A673 (cell line): Measurements from ENCODE around the gene AMOTL1.

Experiments used
- EZH2 ChIP-seq: fragments of 200-600 bp; sonication (generic); IDR thresholded peaks from 2 replicates; pipeline ENCODE4 v1.6.1; 2017; ENCODE audit warnings: borderline replicate concordance, low read depth, mild to moderate bottlenecking, mixed read lengths, antibody characterized with exemption, low read length; ENCODE audit not compliant: poor library complexity, severe bottlenecking
- TF ChIP-seq, protein P1 (sequence below): fragments of 300-800, 200-600 bp; sonication (generic); conservative IDR thresholded peaks from 2 replicates; pipeline ENCODE4 v1.5.1; 2017; ENCODE audit warnings: low read depth, mild to moderate bottlenecking, antibody characterized with exemption, low read length, moderate library complexity, mixed read lengths

DNA sequence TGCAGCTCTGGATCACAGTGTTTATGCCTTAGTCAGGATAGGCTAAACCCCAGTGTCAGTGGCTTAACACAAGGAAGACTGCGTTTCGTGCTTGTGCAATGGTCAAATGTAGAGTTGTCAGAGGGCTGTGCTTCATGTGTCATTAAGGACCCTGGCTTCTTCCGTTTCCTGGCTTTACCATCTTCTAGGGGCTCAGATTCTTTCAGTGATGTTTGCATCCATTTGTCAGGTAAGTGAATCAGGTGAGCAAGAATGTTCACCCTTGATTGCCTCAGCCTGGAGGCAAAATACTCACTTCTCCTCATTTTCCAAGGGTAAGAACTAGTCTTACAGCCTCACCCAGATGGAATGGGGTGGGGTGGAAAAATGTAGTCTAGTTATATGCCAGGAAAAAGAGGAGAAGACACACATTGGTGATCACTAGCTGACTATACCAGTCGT is 20.5 kb upstream of the AMOTL1 start:
- TF ChIP-seq, protein P1, sequence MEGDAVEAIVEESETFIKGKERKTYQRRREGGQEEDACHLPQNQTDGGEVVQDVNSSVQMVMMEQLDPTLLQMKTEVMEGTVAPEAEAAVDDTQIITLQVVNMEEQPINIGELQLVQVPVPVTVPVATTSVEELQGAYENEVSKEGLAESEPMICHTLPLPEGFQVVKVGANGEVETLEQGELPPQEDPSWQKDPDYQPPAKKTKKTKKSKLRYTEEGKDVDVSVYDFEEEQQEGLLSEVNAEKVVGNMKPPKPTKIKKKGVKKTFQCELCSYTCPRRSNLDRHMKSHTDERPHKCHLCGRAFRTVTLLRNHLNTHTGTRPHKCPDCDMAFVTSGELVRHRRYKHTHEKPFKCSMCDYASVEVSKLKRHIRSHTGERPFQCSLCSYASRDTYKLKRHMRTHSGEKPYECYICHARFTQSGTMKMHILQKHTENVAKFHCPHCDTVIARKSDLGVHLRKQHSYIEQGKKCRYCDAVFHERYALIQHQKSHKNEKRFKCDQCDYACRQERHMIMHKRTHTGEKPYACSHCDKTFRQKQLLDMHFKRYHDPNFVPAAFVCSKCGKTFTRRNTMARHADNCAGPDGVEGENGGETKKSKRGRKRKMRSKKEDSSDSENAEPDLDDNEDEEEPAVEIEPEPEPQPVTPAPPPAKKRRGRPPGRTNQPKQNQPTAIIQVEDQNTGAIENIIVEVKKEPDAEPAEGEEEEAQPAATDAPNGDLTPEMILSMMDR = no peak
- TF ChIP-seq EZH2 = no peak
